ENCODE results near the gene FAM98C. TPM values are rescaled to one million over a fixed set of nuclear protein-coding genes. Genes with fewer than 3 reads are reported as not detected.

The FAM98C gene
- total RNA-seq, 2 donors from 2014 or later: 19.9 to 59.5 TPM

GRCh38 chr19:38377052-38377451 is 25.8 kb upstream of the FAM98C start:
- H3K9me3 ChIP-seq: no peaks in the 10 kb centered on the region
- intact Hi-C loops (cut with DNase I): no loop called here
- no peak overlapping the region for H3K4me3 ChIP-seq
- WGBS: 98% methylated on average over 4 of the region's 4 CpGs
- peaks cover 14% of the 10 kb centered on the region for H3K4me1 ChIP-seq (replicated peaks)
- H3K27me3 ChIP-seq (replicated peaks; ENCODE audit: insufficient read depth): no peaks in the 10 kb centered on the region
- H3K36me3 ChIP-seq: peaks cover 12% of the 10 kb centered on the region in 2 donors
- no peak overlapping the region for H3K27ac ChIP-seq
- TF ChIP-seq POLR2A (IDR thresholded peaks at IDR 0.05): no peak
- no peak for TF ChIP-seq POLR2AphosphoS5 (IDR thresholded peaks at IDR 0.05)
- TF ChIP-seq, protein P1, sequence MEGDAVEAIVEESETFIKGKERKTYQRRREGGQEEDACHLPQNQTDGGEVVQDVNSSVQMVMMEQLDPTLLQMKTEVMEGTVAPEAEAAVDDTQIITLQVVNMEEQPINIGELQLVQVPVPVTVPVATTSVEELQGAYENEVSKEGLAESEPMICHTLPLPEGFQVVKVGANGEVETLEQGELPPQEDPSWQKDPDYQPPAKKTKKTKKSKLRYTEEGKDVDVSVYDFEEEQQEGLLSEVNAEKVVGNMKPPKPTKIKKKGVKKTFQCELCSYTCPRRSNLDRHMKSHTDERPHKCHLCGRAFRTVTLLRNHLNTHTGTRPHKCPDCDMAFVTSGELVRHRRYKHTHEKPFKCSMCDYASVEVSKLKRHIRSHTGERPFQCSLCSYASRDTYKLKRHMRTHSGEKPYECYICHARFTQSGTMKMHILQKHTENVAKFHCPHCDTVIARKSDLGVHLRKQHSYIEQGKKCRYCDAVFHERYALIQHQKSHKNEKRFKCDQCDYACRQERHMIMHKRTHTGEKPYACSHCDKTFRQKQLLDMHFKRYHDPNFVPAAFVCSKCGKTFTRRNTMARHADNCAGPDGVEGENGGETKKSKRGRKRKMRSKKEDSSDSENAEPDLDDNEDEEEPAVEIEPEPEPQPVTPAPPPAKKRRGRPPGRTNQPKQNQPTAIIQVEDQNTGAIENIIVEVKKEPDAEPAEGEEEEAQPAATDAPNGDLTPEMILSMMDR (IDR thresholded peaks at IDR 0.05): no peak
- no peak for DNase-seq (ENCODE audit: low spot score)

DNA sequence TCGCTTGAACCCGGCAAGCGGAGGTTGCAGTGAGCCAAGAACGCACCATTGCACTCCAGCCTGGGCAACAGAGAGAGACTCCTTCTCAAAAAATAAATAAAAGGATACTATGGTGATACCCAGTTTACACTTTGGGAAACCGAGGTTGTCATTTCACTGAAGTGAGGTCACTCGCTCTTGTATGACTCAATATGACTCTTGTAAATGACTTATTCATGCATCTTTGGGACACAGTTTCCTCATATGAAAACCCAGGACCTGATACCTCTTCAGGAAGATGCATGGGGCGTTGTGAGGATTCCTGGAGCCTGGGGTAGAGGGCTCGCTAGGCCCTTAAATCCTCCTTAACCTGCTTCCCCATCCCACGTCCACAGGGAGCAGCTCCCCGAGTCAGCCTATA is 24.0 kb upstream of the FAM98C start:
- WGBS: 92% methylated on average over 10 of the region's 10 CpGs
- Histone ChIP-seq H3K27ac (no peak overlapping the region), H3K9me3 (no peaks in the 10 kb centered on the region), H3K36me3 (peaks cover 12 to 28% of the 10 kb centered on the region in 2 donors), H3K4me1 (replicated peaks) (peaks cover 14% of the 10 kb centered on the region), H3K27me3 (replicated peaks; ENCODE audit: insufficient read depth) (no peaks in the 10 kb centered on the region), H3K4me3 (no peak overlapping the region)
- intact Hi-C loops (cut with DNase I): no loop called here
- TF ChIP-seq, protein P1 (IDR thresholded peaks at IDR 0.05): no peak
- TF ChIP-seq POLR2AphosphoS5 (IDR thresholded peaks at IDR 0.05): no peak
- TF ChIP-seq POLR2A (IDR thresholded peaks at IDR 0.05): no peak
- DNase-seq (ENCODE audit: low spot score): no peak

- no peaks in the 10 kb centered on the region for H3K9me3 ChIP-seq
- H3K4me3 ChIP-seq: no peak overlapping the region
- no peak for DNase-seq (ENCODE audit: low spot score)
- H3K27ac ChIP-seq: no peak overlapping the region
- peaks cover 8% of the 10 kb centered on the region for H3K4me1 ChIP-seq (replicated peaks)
- peaks cover 12 to 37% of the 10 kb centered on the region in 2 donors for H3K36me3 ChIP-seq
- no peak for TF ChIP-seq POLR2A (IDR thresholded peaks at IDR 0.05)
- TF ChIP-seq, protein P1 (IDR thresholded peaks at IDR 0.05): no peak
- no peaks in the 10 kb centered on the region for H3K27me3 ChIP-seq (replicated peaks; ENCODE audit: insufficient read depth)
- intact Hi-C loops (cut with DNase I): no loop called here
- 89% methylated on average over 9 of the region's 9 CpGs for WGBS
These were observed 21.8 kb upstream of the FAM98C start for GRCh38 chr19:38381138-38381537.

GRCh38 chr19:38383184-38383583 is 19.7 kb upstream of the FAM98C start:
- Histone ChIP-seq H3K27ac (no peak overlapping the region), H3K4me3 (no peak overlapping the region), H3K36me3 (peaks cover 12 to 37% of the 10 kb centered on the region in 2 donors), H3K9me3 (no peaks in the 10 kb centered on the region), H3K27me3 (replicated peaks; ENCODE audit: insufficient read depth) (no peaks in the 10 kb centered on the region), H3K4me1 (replicated peaks) (no peaks in the 10 kb centered on the region)
- WGBS: 68% methylated on average over 10 of the region's 10 CpGs
- DNase-seq (ENCODE audit: low spot score): no peak
- TF ChIP-seq, protein P1 (IDR thresholded peaks at IDR 0.05): no peak
- TF ChIP-seq POLR2A (IDR thresholded peaks at IDR 0.05) (no peak), POLR2AphosphoS5 (IDR thresholded peaks at IDR 0.05) (no peak)
- intact Hi-C loops (cut with DNase I): no loop called here

DNA sequence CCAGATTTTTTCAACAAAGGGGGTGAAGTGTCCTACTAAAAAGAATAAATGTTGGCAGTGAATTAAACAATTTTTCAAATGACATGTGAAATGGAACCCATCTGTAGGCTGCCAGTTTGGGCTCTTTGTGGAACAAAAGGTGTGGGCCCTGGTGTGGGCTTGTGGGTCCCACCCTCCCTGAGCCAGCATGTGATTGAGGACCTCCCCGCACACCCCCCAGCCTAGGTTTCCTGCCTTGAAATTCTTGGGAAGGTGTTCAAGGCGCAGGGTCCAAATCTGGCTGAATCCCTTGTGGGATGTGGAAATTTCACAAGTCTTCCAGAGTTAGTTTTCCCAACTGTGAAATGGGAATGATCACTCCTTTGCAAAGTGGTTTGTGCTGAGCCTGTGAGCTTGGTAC is 19.1 kb upstream of the FAM98C start:
- H3K36me3 ChIP-seq: peaks cover 12 to 37% of the 10 kb centered on the region in 2 donors
- 100% methylated on average over 2 of the region's 2 CpGs for WGBS
- intact Hi-C loops (cut with DNase I): no loop called here
- peaks cover 3% of the 10 kb centered on the region for H3K4me1 ChIP-seq (replicated peaks)
- no peak overlapping the region for H3K27ac ChIP-seq
- no peak for DNase-seq (ENCODE audit: low spot score)
- no peak overlapping the region for H3K4me3 ChIP-seq
- H3K9me3 ChIP-seq: no peaks in the 10 kb centered on the region
- no peaks in the 10 kb centered on the region for H3K27me3 ChIP-seq (replicated peaks; ENCODE audit: insufficient read depth)
- no peak for TF ChIP-seq POLR2A (IDR thresholded peaks at IDR 0.05)
- TF ChIP-seq, protein P1 (IDR thresholded peaks at IDR 0.05): no peak
- no peak for TF ChIP-seq POLR2AphosphoS5 (IDR thresholded peaks at IDR 0.05)

Data from prostate gland (tissue), 2 donors.